Activated effector memory CD4-positive, alpha-beta T cell treated with Interleukin-2 at 50 U/mL for 16 hours (primary cell): ENCODE results near the gene TTC27.
"Not testable (repeated sequence)": the region's sequence is repeated elsewhere in the genome, so short reads cannot be mapped to it uniquely, and the experiment has no call there.

Experiments used
- DNase-seq: peaks from one replicate; pipeline ENCODE4 v3.0.0-alpha.2; 2020

Gene TTC27

GRCh38 chr2:32862269-32863055, 234.6 kb downstream of the TTC27 start:
- DNase-seq: no peak

GRCh38 chr2:32863326-32863725, 235.5 kb downstream of the TTC27 start:
- DNase-seq: no peak

- no peak for DNase-seq
Measured at GRCh38 chr2:32863803-32864202, 236.0 kb downstream of the TTC27 start.

GRCh38 chr2:32864334-32865111, 236.7 kb downstream of the TTC27 start:
- no peak for DNase-seq

GRCh38 chr2:32865399-32866068, 237.7 kb downstream of the TTC27 start:
- no peak for DNase-seq

GRCh38 chr2:32866462-32866861, 238.6 kb downstream of the TTC27 start:
- DNase-seq: not testable (repeated sequence)
